Hepatocyte (in vitro differentiated cells): ENCODE measurements around the gene JMJD1C. TPM values are rescaled to one million over a fixed set of nuclear protein-coding genes. Genes with fewer than 3 reads are reported as not detected.

Experiments used
- DNase-seq: peaks from one replicate; pipeline ENCODE4 v3.0.0-alpha.2; 2016; ENCODE audit warnings: low spot score
- H2AFZ ChIP-seq: fragments of 200-600 bp; sonication (generic); 2 replicates; pipeline ENCODE4 v1.6.0; 2016; ENCODE audit warnings: antibody characterized with exemption, mild to moderate bottlenecking
- H3K27ac ChIP-seq: fragments of 200-600 bp; sonication (generic); 2 replicates; pipeline ENCODE4 v1.5.1; 2016; ENCODE audit warnings: mild to moderate bottlenecking
- H3K27me3 ChIP-seq: fragments of 200-600 bp; sonication (generic); 2 replicates; pipeline ENCODE4 v1.6.1; 2016
- H3K36me3 ChIP-seq: fragments of 200-600 bp; sonication (generic); replicated peaks from 2 replicates; pipeline ENCODE4 v1.5.1; 2016; ENCODE audit warnings: low read depth; ENCODE audit not compliant: insufficient read depth
- H3K4me1 ChIP-seq: fragments of 200-600 bp; sonication (generic); 2 replicates; pipeline ENCODE4 v1.5.1; 2016; ENCODE audit warnings: mild to moderate bottlenecking, moderate library complexity; ENCODE audit not compliant: insufficient read depth
- H3K4me2 ChIP-seq: fragments of 200-600 bp; sonication (generic); 2 replicates; pipeline ENCODE4 v1.6.0; 2016
- H3K4me3 ChIP-seq: fragments of 200-600 bp; sonication (generic); 2 replicates; pipeline ENCODE4 v1.5.1; 2016; ENCODE audit warnings: mild to moderate bottlenecking
- H3K79me2 ChIP-seq: fragments of 200-600 bp; sonication (generic); 2 replicates; pipeline ENCODE4 v1.6.0; 2017; ENCODE audit warnings: mild to moderate bottlenecking
- H3K9me2 ChIP-seq: fragments of 200-600 bp; sonication (generic); replicated peaks from 2 replicates; pipeline ENCODE4 v1.6.0; 2017; ENCODE audit warnings: mild to moderate bottlenecking; ENCODE audit not compliant: insufficient read depth
- H3K9me3 ChIP-seq: fragments of 200-600 bp; sonication (generic); 2 replicates; pipeline ENCODE4 v1.5.1; 2016; ENCODE audit warnings: low read depth, mild to moderate bottlenecking
- H4K20me1 ChIP-seq: fragments of 200-600 bp; sonication (generic); 2 replicates; pipeline ENCODE4 v1.6.0; 2016; ENCODE audit warnings: mild to moderate bottlenecking; ENCODE audit not compliant: insufficient read depth, poor library complexity, severe bottlenecking
- CTCF ChIP-seq: fragments of 200-600 bp; sonication (generic); IDR thresholded peaks from 2 replicates; pipeline ENCODE4 v1.5.1; 2016; ENCODE audit warnings: antibody characterized with exemption, mild to moderate bottlenecking; ENCODE audit not compliant: poor library complexity
- EZH2 ChIP-seq: fragments of 200-600 bp; sonication (generic); IDR thresholded peaks from 2 replicates; pipeline ENCODE4 v1.6.1; 2016; ENCODE audit warnings: antibody characterized with exemption, mild to moderate bottlenecking, borderline replicate concordance
- EZH2phosphoT487 ChIP-seq: fragments of 200-600 bp; sonication (generic); IDR thresholded peaks from one replicate; pipeline ENCODE4 v1.6.1; 2018; ENCODE audit warnings: antibody characterized with exemption, mild to moderate bottlenecking, low read depth, moderate library complexity; ENCODE audit not compliant: unreplicated experiment, severe bottlenecking
- WGBS: methylation state at CpG from one replicate; pipeline ENCODE4 v1.1.6; 2016; ENCODE audit warnings: low lambda C conversion rate; ENCODE audit errors: missing lambda C conversion rate; 5-methylcytosine and 5-hydroxymethylcytosine counted together
- polyA plus RNA-seq: library from polyadenylated mRNA; unstranded; fragments of >200 nt; fragmentation: Nextera tagmentation; extraction: Ambion mirVana; gene quantifications from 2 replicates; pipeline ENCODE4 v1.2.1, GENCODE V29; 2016
- total RNA-seq: library from RNA; depleted of rRNA; stranded (reverse); fragments of >200 nt; gene quantifications from 2 replicates; pipeline ENCODE4 v1.2.3, GENCODE V29; 2014

The JMJD1C gene
- total and polyA plus RNA-seq, 2 experiments from 2014 or later, result 43.2 to 177 TPM

GRCh38 chr10:63265222-63265617, 200.6 kb downstream of the JMJD1C start:
- H4K20me1 ChIP-seq, result peaks cover 38% of the 10 kb centered on the region
- no peak overlapping the region for H2AFZ ChIP-seq
- H3K9me2 ChIP-seq, result no peaks in the 10 kb centered on the region
- no peaks in the 10 kb centered on the region for H3K9me3 ChIP-seq
- TF ChIP-seq EZH2 (no peak), EZH2phosphoT487 (no peak), CTCF (no peak)
- H3K4me2 ChIP-seq, result peak overlapping the region; percentile 73
- peak overlapping the region; percentile 95 for H3K27ac ChIP-seq
- H3K4me3 ChIP-seq, result peak overlapping the region; percentile 64
- peak; percentile 56 for DNase-seq
- H3K79me2 ChIP-seq, result peaks cover 85% of the 10 kb centered on the region
- peaks cover 13% of the 10 kb centered on the region for H3K4me1 ChIP-seq
- H3K36me3 ChIP-seq, result no peaks in the 10 kb centered on the region
- no peaks in the 10 kb centered on the region for H3K27me3 ChIP-seq
- under 1% methylated on average over 5 of the region's 5 CpGs for WGBS

GRCh38 chr10:63264617-63265221, 201.1 kb downstream of the JMJD1C start:
- peaks cover 85% of the 10 kb centered on the region for H3K79me2 ChIP-seq
- no peak for DNase-seq
- H3K4me1 ChIP-seq, result peaks cover 16% of the 10 kb centered on the region
- no peaks in the 10 kb centered on the region for H3K9me3 ChIP-seq
- no peaks in the 10 kb centered on the region for H3K27me3 ChIP-seq
- H3K36me3 ChIP-seq, result no peaks in the 10 kb centered on the region
- H4K20me1 ChIP-seq, result peaks cover 41% of the 10 kb centered on the region
- TF ChIP-seq EZH2phosphoT487, result no peak
- TF ChIP-seq CTCF, result no peak
- TF ChIP-seq EZH2, result no peak
- no peaks in the 10 kb centered on the region for H3K9me2 ChIP-seq
- no peak overlapping the region for H2AFZ ChIP-seq
- H3K4me2 ChIP-seq, result peak overlapping the region; percentile 73
- peak overlapping the region; percentile 29 for H3K27ac ChIP-seq
- peak overlapping the region; percentile 64 for H3K4me3 ChIP-seq

- Histone ChIP-seq H3K4me2 (peak overlapping the region; percentile 19), H2AFZ (no peak overlapping the region), H3K27me3 (no peaks in the 10 kb centered on the region), H4K20me1 (peaks cover 62% of the 10 kb centered on the region), H3K9me2 (no peaks in the 10 kb centered on the region), H3K4me3 (no peak overlapping the region), H3K36me3 (no peaks in the 10 kb centered on the region), H3K79me2 (peaks cover 98% of the 10 kb centered on the region), H3K27ac (no peak overlapping the region), H3K9me3 (no peaks in the 10 kb centered on the region), H3K4me1 (peaks cover 31% of the 10 kb centered on the region)
- 80% methylated on average over 5 of the region's 5 CpGs for WGBS
- no peak for DNase-seq
- TF ChIP-seq EZH2, result no peak
- no peak for TF ChIP-seq EZH2phosphoT487
- no peak for TF ChIP-seq CTCF
Measured at GRCh38 chr10:63262430-63263073, 203.2 kb downstream of the JMJD1C start.
